Measurements from ENCODE around the gene ZNF41.

- TF ChIP-seq POLR2AphosphoS5 (IDR thresholded peaks at IDR 0.05; ENCODE audit: low read depth, low read length) (no peak), REST (IDR thresholded peaks at IDR 0.05; ENCODE audit: insufficient read depth in 1 of 2, low read depth in 2 of 2, low read length in 2 of 2) (no peak), TAF1 (IDR thresholded peaks at IDR 0.05; ENCODE audit: borderline replicate concordance, insufficient read depth, low read length) (no peak), SIN3A (IDR thresholded peaks at IDR 0.05; ENCODE audit: borderline replicate concordance, insufficient read depth, low read length) (no peak)
These were observed 565 bp upstream of the ZNF41 start for GRCh38 chrX:47483306-47484268.
